Stimulated activated CD4-positive, alpha-beta T cell treated with anti-CD3 and anti-CD28 coated beads, Interleukin-4, amount 100 ng/mL, for 24 hours (primary cell): ENCODE results near the gene GTPBP6.
"Not testable (repeated sequence)": the region's sequence is repeated elsewhere in the genome, so short reads cannot be mapped to it uniquely, and the experiment has no call there.

Experiments used
- DNase-seq: peaks from one replicate; pipeline ENCODE4 v3.0.0-alpha.2; 2020

GTPBP6 gene

GRCh38 chrX:287670-288069 is 30.9 kb downstream of the GTPBP6 start:
- DNase-seq: no peak

GRCh38 chrX:285076-285677 is 33.4 kb downstream of the GTPBP6 start:
- no peak for DNase-seq

- peak; percentile 93 for DNase-seq
Measured at GRCh38 chrX:283115-283845, 35.3 kb downstream of the GTPBP6 start.

GRCh38 chrX:282000-282681 is 36.5 kb downstream of the GTPBP6 start:
- DNase-seq: not testable (repeated sequence)

- DNase-seq: no peak
Measured at GRCh38 chrX:281166-281999, 37.2 kb downstream of the GTPBP6 start, which contains the start of gene PLCXD1. PLCXD1 (plus strand) TSS chrX:281381; CDS start chrX:284188, 2,807 bp downstream.

GRCh38 chrX:280722-281121 is 37.9 kb downstream of the GTPBP6 start:
- not testable (repeated sequence) for DNase-seq

GRCh38 chrX:279757-280604 is 38.6 kb downstream of the GTPBP6 start:
- not testable (repeated sequence) for DNase-seq

- no peak for DNase-seq
Measured at GRCh38 chrX:276581-277201, 41.9 kb downstream of the GTPBP6 start.

GRCh38 chrX:275967-276580 is 42.5 kb downstream of the GTPBP6 start:
- DNase-seq: peak; percentile 47

- DNase-seq: no peak
Measured at GRCh38 chrX:275476-275966, 43.1 kb downstream of the GTPBP6 start.

- DNase-seq: no peak
Measured at GRCh38 chrX:274904-275475, 43.6 kb downstream of the GTPBP6 start.

GRCh38 chrX:270848-271367 is 47.7 kb downstream of the GTPBP6 start:
- DNase-seq: no peak

- DNase-seq: peak; percentile 2
Measured at GRCh38 chrX:267771-268261, 50.8 kb downstream of the GTPBP6 start.

- no peak for DNase-seq
Measured at GRCh38 chrX:265502-265901, 53.1 kb downstream of the GTPBP6 start.

GRCh38 chrX:264634-265455 is 53.8 kb downstream of the GTPBP6 start:
- no peak for DNase-seq

GRCh38 chrX:264006-264405 is 54.6 kb downstream of the GTPBP6 start:
- not testable (repeated sequence) for DNase-seq

GRCh38 chrX:262381-262909 is 56.2 kb downstream of the GTPBP6 start:
- DNase-seq: no peak

GRCh38 chrX:261919-262352 is 56.7 kb downstream of the GTPBP6 start:
- no peak for DNase-seq
